B cell (primary cell): ENCODE results near the gene LDB3. TPM values are rescaled to one million over a fixed set of nuclear protein-coding genes. Genes with fewer than 3 reads are reported as not detected.

ENCODE experiments used
- ATAC-seq: fragments of 200-7000 bp; cut with Tn5 transposase; one replicate; pipeline ENCODE4 v1.10.0; 2021; ENCODE audit warnings: low read depth, mild to moderate bottlenecking, moderate number of reproducible peaks, moderate library complexity
- CTCF ChIA-PET: fragments of 350-600 bp; sonication (Branson Sonifier 250); formaldehyde crosslinking; loops from one replicate; lab custom pipeline; 2021; ENCODE audit warnings: antibody characterized with exemption, inconsistent platforms; lab: Charles Lee
- POLR2A ChIA-PET: fragments of 350-600 bp; sonication (Branson Sonifier 250); formaldehyde crosslinking; loops from one replicate; lab custom pipeline; 2021; ENCODE audit warnings: antibody characterized with exemption; lab: Charles Lee
- DNase-seq: peaks from one replicate; pipeline ENCODE4 v3.0.0; 2013
- H2AFZ ChIP-seq: 2 replicates; pipeline ENCODE4 v1.6.1; 2012; ENCODE audit warnings: mild to moderate bottlenecking, low read depth, low read length; ENCODE audit not compliant: insufficient read depth, poor library complexity, severe bottlenecking
- H3K27ac ChIP-seq, 2 donors: 1 replicate in 1 of 2; 2 replicates in 1 of 2; pipeline ENCODE4 v1.5.1; 2012 to 2013; ENCODE audit warnings: low read length in 2 of 2, mild to moderate bottlenecking in 2 of 2, moderate library complexity in 1 of 2
- H3K27me3 ChIP-seq, 4 experiments: fragments of 200-600 bp in 1 of 4; sonication (generic) in 1 of 4; replicated peaks in 1 of 4; 1 replicate in 2 of 4; 2 replicates in 2 of 4; pipeline versions ENCODE4 v1.6.1 to v1.7.0; 2013 to 2016; ENCODE audit warnings: low read length in 3 of 4, mild to moderate bottlenecking in 2 of 4, mixed read lengths in 1 of 4, moderate library complexity in 1 of 4; ENCODE audit not compliant: insufficient read depth in 4 of 4, control insufficient read depth in 3 of 4; ENCODE audit errors: control extremely low read depth in 1 of 4
- H3K36me3 ChIP-seq, 2 experiments: replicated peaks in 1 of 2; 1 replicate in 1 of 2; 2 replicates in 1 of 2; pipeline versions ENCODE4 v1.6.1 to v1.7.1; 2013; ENCODE audit warnings: low read length in 1 of 2; ENCODE audit not compliant: insufficient read depth in 2 of 2, control insufficient read depth in 1 of 2; ENCODE audit errors: control extremely low read depth in 1 of 2, extremely low read depth in 1 of 2
- H3K4me1 ChIP-seq, 2 donors: fragments of 200-600 bp in 1 of 2; sonication (generic) in 1 of 2; 1 replicate in 1 of 2; 2 replicates in 1 of 2; pipeline versions ENCODE4 v1.5.1 to v1.6.1; 2013 to 2017; ENCODE audit warnings: low read length in 2 of 2; ENCODE audit not compliant: control insufficient read depth in 2 of 2, insufficient read depth in 2 of 2
- H3K4me2 ChIP-seq: replicated peaks from 2 replicates; pipeline ENCODE3; 2012; ENCODE audit warnings: mild to moderate bottlenecking, low read depth, low read length; ENCODE audit not compliant: poor library complexity, severe bottlenecking
- H3K4me3 ChIP-seq, 5 experiments: fragments of 200-600 bp in 1 of 5; sonication (generic) in 1 of 5; 1 replicate in 3 of 5; 2 replicates in 2 of 5; pipeline versions ENCODE4 v1.5.1 to v1.7.0; 2011 to 2016; ENCODE audit warnings: low read length in 4 of 5, mild to moderate bottlenecking in 4 of 5, low read depth in 2 of 5, control low read depth in 1 of 5, moderate library complexity in 1 of 5; ENCODE audit not compliant: insufficient read depth in 1 of 5; ENCODE audit errors: control extremely low read depth in 1 of 5, extremely low read depth in 1 of 5
- H3K79me2 ChIP-seq: fragments of 200-600 bp; sonication (generic); one replicate; pipeline ENCODE4 v1.6.0; 2016; ENCODE audit warnings: low read length; ENCODE audit not compliant: control insufficient read depth, insufficient read depth
- H3K9ac ChIP-seq: fragments of 200-600 bp; sonication (generic); 2 replicates; pipeline ENCODE4 v1.6.1; 2017; ENCODE audit warnings: mild to moderate bottlenecking, low read length, moderate library complexity
- H3K9me3 ChIP-seq, 3 donors: one replicate each; pipeline versions ENCODE4 v1.6.1 to v1.7.1; 2013; ENCODE audit warnings: low read length in 2 of 3; ENCODE audit not compliant: control insufficient read depth in 2 of 3, insufficient read depth in 1 of 3; ENCODE audit errors: control extremely low read depth in 1 of 3
- H4K20me1 ChIP-seq: 2 replicates; pipeline ENCODE4 v1.6.0; 2012; ENCODE audit warnings: mild to moderate bottlenecking, low read length; ENCODE audit not compliant: insufficient read depth, control insufficient read depth, poor library complexity, severe bottlenecking
- H3K27ac Mint-ChIP-seq: one replicate; pipeline ENCODE4 v1.8.0; 2021; ENCODE audit warnings: mixed read lengths
- H3K27me3 Mint-ChIP-seq: one replicate; pipeline ENCODE4 v1.8.0; 2021; ENCODE audit warnings: mixed read lengths
- H3K4me1 Mint-ChIP-seq: one replicate; pipeline ENCODE4 v1.8.0; 2021; ENCODE audit warnings: mixed read lengths
- H3K4me3 Mint-ChIP-seq: one replicate; pipeline ENCODE4 v1.8.0; 2021; ENCODE audit warnings: mixed read lengths
- H3K9me3 Mint-ChIP-seq: one replicate; pipeline ENCODE4 v1.8.0; 2022; ENCODE audit warnings: mixed read lengths; ENCODE audit not compliant: insufficient read depth
- EZH2 ChIP-seq: IDR thresholded peaks from 2 replicates; pipeline ENCODE4 v1.6.1; 2012; ENCODE audit warnings: borderline replicate concordance, low read depth, mild to moderate bottlenecking, moderate library complexity, low read length; ENCODE audit not compliant: insufficient read depth, poor library complexity, severe bottlenecking
- WGBS: methylation state at CpG from one replicate; pipeline ENCODE4 v1.1.5; 2013; ENCODE audit warnings: missing lambda C conversion rate; ENCODE audit not compliant: insufficient coverage; 5-methylcytosine and 5-hydroxymethylcytosine counted together
- intact Hi-C: fragments of 100-400 bp; cut with micrococcal nuclease; formaldehyde crosslinking; loops from one replicate; pipeline ENCODE4 v1.10.0; 2022
- polyA plus RNA-seq: library from polyadenylated mRNA; depleted of rRNA; stranded (reverse); fragments of >200 nt; gene quantifications from 2 replicates; pipeline ENCODE4 v1.2.3, GENCODE V29; 2012
- total RNA-seq, 2 donors: library from RNA; stranded (reverse); fragments of 120-200 nt in 1 of 2; gene quantifications; 1 replicate in 1 of 2; 2 replicates in 1 of 2; pipeline versions ENCODE4 v1.2.3 to v1.2.4, GENCODE V29; 2013 to 2022
- TF ChIP-seq, protein P1 (sequence below): fragments of 200-600 bp; IDR thresholded peaks from one replicate; pipeline ENCODE4 v1.8.0; 2022; ENCODE audit warnings: antibody characterized with exemption, mild to moderate bottlenecking

The LDB3 gene
- total and polyA plus RNA-seq, 2 donors (not counting 1 experiment from before 2014, with no cell fraction given): 0.01 to 0.07 TPM

DNA sequence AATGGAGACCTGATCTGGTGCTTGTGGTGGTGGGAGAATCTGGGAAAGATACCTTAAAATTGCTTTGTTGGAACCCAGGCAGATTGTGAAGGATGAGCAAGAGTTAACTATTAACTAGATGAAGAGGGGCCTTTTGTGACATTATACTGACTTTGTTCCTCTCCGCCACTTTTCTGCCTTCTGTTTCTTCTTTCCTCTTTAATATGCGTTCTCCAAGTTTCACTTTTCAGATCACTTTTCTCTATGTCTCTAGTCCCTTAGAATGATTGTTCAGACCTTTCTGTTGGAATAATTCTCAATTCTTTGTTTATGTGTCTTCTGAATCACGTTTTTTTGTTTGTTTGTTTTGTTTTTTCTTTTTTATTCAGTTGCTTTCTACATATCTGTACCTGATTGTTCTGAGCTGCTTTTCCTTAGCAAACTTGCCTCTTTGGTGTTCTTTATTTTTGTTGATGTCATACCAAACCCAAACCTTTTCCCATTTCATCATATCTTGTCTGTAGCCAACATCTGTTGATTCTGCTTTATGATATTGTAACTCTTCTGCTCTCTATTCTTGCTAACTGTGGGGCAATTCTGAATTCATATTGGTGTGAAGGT is 90.9 kb downstream of the LDB3 start:
- peak overlapping the region; percentile 51 for H3K4me3 Mint-ChIP-seq
- no peak overlapping the region for H2AFZ ChIP-seq
- no peak for ATAC-seq
- peak overlapping the region; percentile 39 for H3K4me2 ChIP-seq
- H3K27ac ChIP-seq: no peak overlapping the region
- peak overlapping the region; percentile 23 for H3K9ac ChIP-seq
- intact Hi-C loops: loop anchor here (5.0 kb wide), 1 partner anchor 357 kb away; no protein-coding TSS in a partner anchor
- peaks cover 29% of the 10 kb centered on the region for H3K4me1 Mint-ChIP-seq
- H3K4me1 ChIP-seq: peaks cover 26 to 30% of the 10 kb centered on the region in 2 donors
- H3K27me3 ChIP-seq: peaks cover 3 to 30% (median 27%) of the 10 kb centered on the region in 4 experiments
- POLR2A ChIA-PET: no interaction called here
- H3K9me3 Mint-ChIP-seq: no peaks in the 10 kb centered on the region
- DNase-seq: peak; percentile 25
- no peak overlapping the region for H3K4me3 ChIP-seq
- H4K20me1 ChIP-seq: no peaks in the 10 kb centered on the region
- CTCF ChIA-PET: no interaction called here
- peak overlapping the region; percentile 22 for H3K27ac Mint-ChIP-seq
- H3K36me3 ChIP-seq: no peaks in the 10 kb centered on the region
- TF ChIP-seq EZH2: no peak
- TF ChIP-seq, protein P1, sequence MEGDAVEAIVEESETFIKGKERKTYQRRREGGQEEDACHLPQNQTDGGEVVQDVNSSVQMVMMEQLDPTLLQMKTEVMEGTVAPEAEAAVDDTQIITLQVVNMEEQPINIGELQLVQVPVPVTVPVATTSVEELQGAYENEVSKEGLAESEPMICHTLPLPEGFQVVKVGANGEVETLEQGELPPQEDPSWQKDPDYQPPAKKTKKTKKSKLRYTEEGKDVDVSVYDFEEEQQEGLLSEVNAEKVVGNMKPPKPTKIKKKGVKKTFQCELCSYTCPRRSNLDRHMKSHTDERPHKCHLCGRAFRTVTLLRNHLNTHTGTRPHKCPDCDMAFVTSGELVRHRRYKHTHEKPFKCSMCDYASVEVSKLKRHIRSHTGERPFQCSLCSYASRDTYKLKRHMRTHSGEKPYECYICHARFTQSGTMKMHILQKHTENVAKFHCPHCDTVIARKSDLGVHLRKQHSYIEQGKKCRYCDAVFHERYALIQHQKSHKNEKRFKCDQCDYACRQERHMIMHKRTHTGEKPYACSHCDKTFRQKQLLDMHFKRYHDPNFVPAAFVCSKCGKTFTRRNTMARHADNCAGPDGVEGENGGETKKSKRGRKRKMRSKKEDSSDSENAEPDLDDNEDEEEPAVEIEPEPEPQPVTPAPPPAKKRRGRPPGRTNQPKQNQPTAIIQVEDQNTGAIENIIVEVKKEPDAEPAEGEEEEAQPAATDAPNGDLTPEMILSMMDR: no peak
- H3K79me2 ChIP-seq: peaks cover 20% of the 10 kb centered on the region
- H3K9me3 ChIP-seq: no peaks in the 10 kb centered on the region
- no CpG with 5 or more reads among the region's 3 CpGs for WGBS
- peaks cover 34% of the 10 kb centered on the region for H3K27me3 Mint-ChIP-seq

DNA sequence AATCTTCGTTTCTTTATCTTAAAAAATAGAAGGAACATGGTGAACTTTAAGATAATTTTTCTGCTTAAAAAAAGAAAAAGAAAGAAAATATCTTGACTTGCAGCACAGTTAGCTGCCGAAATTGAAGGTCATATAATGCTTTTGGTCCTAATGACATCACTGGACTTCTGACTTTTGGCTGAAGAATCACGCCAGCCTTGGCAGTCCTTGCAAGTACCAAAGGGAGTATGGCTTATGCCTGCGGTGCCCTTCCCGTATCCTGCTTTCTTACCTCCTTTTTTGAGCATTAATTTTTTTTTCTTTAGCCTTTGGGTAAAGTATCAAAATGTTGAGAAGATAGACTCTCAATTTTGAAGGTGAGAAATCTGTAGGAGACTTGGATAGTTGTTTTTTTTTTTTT is 95.1 kb downstream of the LDB3 start:
- H3K4me1 ChIP-seq: peaks cover 5 to 12% of the 10 kb centered on the region in 2 donors
- no peak for ATAC-seq
- no peak overlapping the region for H3K9ac ChIP-seq
- peaks cover 3 to 19% (median 11%) of the 10 kb centered on the region in 4 experiments for H3K27me3 ChIP-seq
- no peak overlapping the region for H3K27ac ChIP-seq
- H2AFZ ChIP-seq: no peak overlapping the region
- no peaks in the 10 kb centered on the region for H3K9me3 ChIP-seq
- CTCF ChIA-PET: no interaction called here
- intact Hi-C loops: no loop called here
- Mint-ChIP-seq H3K4me3 (no peak overlapping the region), H3K4me1 (peaks cover 11% of the 10 kb centered on the region), H3K9me3 (no peaks in the 10 kb centered on the region), H3K27me3 (peaks cover 26% of the 10 kb centered on the region), H3K27ac (no peak overlapping the region)
- peaks cover 16% of the 10 kb centered on the region for H3K79me2 ChIP-seq
- no peak overlapping the region for H3K4me3 ChIP-seq
- no peaks in the 10 kb centered on the region for H4K20me1 ChIP-seq
- no peak for DNase-seq
- no peaks in the 10 kb centered on the region for H3K36me3 ChIP-seq
- POLR2A ChIA-PET: no interaction called here
- H3K4me2 ChIP-seq: no peak overlapping the region
- WGBS: 87% methylated on average over 2 of the region's 5 CpGs
- TF ChIP-seq, protein P1: no peak
- TF ChIP-seq EZH2: no peak
